ENCODE results near the gene SAAL1.

Gene SAAL1

GRCh38 chr11:18054511-18055103 lies 51.3 kb downstream of the SAAL1 start:
- no peak overlapping the region for H3K27ac ChIP-seq (ENCODE audit: low read length)
- H3K36me3 ChIP-seq (ENCODE audit: insufficient read depth, low read depth, low read length) = no peaks in the 10 kb centered on the region
- no peak overlapping the region for H3K4me3 ChIP-seq (ENCODE audit: low read length)
- H3K4me1 ChIP-seq (ENCODE audit: insufficient read depth, low read length) = no peaks in the 10 kb centered on the region
- H3K27me3 ChIP-seq (ENCODE audit: insufficient read depth, low read length) = no peaks in the 10 kb centered on the region
- no peak overlapping the region for H3K9ac ChIP-seq (ENCODE audit: low read depth, low read length)
- no peaks in the 10 kb centered on the region for H3K9me3 ChIP-seq (ENCODE audit: insufficient read depth, low read depth, low read length)

GRCh38 chr11:18050848-18051247 lies 55.0 kb downstream of the SAAL1 start:
- no peaks in the 10 kb centered on the region for H3K36me3 ChIP-seq (ENCODE audit: insufficient read depth, low read depth, low read length)
- H3K4me3 ChIP-seq (ENCODE audit: low read length) = no peak overlapping the region
- H3K27ac ChIP-seq (ENCODE audit: low read length) = no peak overlapping the region
- H3K4me1 ChIP-seq (ENCODE audit: insufficient read depth, low read length) = no peaks in the 10 kb centered on the region
- H3K27me3 ChIP-seq (ENCODE audit: insufficient read depth, low read length) = peaks cover 19% of the 10 kb centered on the region
- H3K9ac ChIP-seq (ENCODE audit: low read depth, low read length) = no peak overlapping the region
- H3K9me3 ChIP-seq (ENCODE audit: insufficient read depth, low read depth, low read length) = no peaks in the 10 kb centered on the region

- no peaks in the 10 kb centered on the region for H3K4me1 ChIP-seq (ENCODE audit: insufficient read depth, low read length)
- H3K36me3 ChIP-seq (ENCODE audit: insufficient read depth, low read depth, low read length) = no peaks in the 10 kb centered on the region
- peaks cover 47% of the 10 kb centered on the region for H3K27me3 ChIP-seq (ENCODE audit: insufficient read depth, low read length)
- no peaks in the 10 kb centered on the region for H3K9me3 ChIP-seq (ENCODE audit: insufficient read depth, low read depth, low read length)
- H3K27ac ChIP-seq (ENCODE audit: low read length) = no peak within 1 kb of the TSS
- H3K9ac ChIP-seq (ENCODE audit: low read depth, low read length) = no peak within 1 kb of the TSS
- peak within 1 kb of the TSS; percentile 60; the same call in 1 of the 2 replicates for H3K4me3 ChIP-seq (ENCODE audit: low read length)
These were observed 59.6 kb downstream of the SAAL1 start, which contains the start of gene TPH1 for GRCh38 chr11:18046116-18046777. TSS of gene TPH1 (minus strand) at chr11:18046269. CDS start at chr11:18040762, 5,507 bp downstream.

- no peaks in the 10 kb centered on the region for H3K9me3 ChIP-seq (ENCODE audit: insufficient read depth, low read depth, low read length)
- no peaks in the 10 kb centered on the region for H3K4me1 ChIP-seq (ENCODE audit: insufficient read depth, low read length)
- no peak overlapping the region for H3K4me3 ChIP-seq (ENCODE audit: low read length)
- H3K36me3 ChIP-seq (ENCODE audit: insufficient read depth, low read depth, low read length) = no peaks in the 10 kb centered on the region
- no peaks in the 10 kb centered on the region for H3K27me3 ChIP-seq (ENCODE audit: insufficient read depth, low read length)
- no peak overlapping the region for H3K27ac ChIP-seq (ENCODE audit: low read length)
- H3K9ac ChIP-seq (ENCODE audit: low read depth, low read length) = no peak overlapping the region
These were observed 69.4 kb downstream of the SAAL1 start for GRCh38 chr11:18036456-18036855.

Measured in iPS-20b (cell line).